DOHH2 (cell line): Measurements from ENCODE around the gene ATF7IP.

ENCODE experiments used
- EZH2phosphoT487 ChIP-seq: fragments of 200-600 bp; sonication (generic); IDR thresholded peaks from 2 replicates; pipeline ENCODE4 v1.6.1; 2017; ENCODE audit warnings: borderline replicate concordance, mild to moderate bottlenecking, antibody characterized with exemption, low read length, moderate library complexity, mixed read lengths
- TF ChIP-seq, protein P1 (sequence below): fragments of 200-600 bp; sonication (generic); IDR thresholded peaks from one replicate; pipeline ENCODE4 v1.5.1; 2014; ENCODE audit warnings: antibody characterized with exemption, mild to moderate bottlenecking, low read depth, low read length; ENCODE audit not compliant: poor library complexity, severe bottlenecking

DNA sequence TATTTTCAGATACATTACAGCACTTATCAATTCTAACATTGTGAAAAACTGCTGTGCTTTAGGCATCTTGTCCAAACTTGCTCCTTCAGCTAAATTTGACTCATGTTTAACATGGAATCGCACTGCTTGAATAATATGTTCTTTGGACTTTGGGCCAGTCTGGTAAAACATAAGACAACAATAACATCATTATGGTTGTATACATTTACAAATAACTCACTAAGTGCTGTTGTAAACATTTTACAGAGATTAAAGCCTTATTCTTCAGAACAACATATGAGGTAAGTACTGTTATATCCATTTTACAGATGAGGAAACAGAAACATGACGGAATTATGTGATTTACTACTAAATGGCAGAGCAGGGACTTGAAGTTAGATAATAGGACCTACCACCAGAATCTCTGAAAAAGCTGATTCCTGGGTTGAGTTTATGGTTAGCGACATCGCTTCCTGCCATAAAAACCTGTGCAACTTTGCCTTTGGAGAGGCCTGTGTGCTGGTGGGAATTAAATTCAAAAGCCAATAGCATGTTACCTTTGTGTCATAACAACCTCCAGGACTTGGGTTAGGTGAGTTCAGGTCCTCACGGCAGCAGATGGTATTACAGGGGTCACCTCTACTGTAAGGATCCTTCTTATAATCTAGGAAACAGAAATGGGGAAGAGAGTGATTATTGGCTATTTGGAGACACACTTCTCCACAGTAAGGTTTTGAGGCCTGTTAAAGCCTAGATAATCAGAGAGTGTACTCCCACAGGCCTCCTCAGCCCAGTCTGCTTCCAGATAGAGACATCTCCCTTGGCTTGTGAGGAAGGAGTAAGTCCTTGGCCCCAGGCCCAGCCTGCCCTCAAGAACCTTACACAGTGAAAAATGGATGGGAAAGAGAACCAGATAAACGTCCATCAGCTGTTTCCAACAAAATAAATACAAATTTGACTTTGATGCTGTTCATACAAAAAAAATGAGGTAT lies 140.4 kb downstream of the ATF7IP start:
- TF ChIP-seq, protein P1, sequence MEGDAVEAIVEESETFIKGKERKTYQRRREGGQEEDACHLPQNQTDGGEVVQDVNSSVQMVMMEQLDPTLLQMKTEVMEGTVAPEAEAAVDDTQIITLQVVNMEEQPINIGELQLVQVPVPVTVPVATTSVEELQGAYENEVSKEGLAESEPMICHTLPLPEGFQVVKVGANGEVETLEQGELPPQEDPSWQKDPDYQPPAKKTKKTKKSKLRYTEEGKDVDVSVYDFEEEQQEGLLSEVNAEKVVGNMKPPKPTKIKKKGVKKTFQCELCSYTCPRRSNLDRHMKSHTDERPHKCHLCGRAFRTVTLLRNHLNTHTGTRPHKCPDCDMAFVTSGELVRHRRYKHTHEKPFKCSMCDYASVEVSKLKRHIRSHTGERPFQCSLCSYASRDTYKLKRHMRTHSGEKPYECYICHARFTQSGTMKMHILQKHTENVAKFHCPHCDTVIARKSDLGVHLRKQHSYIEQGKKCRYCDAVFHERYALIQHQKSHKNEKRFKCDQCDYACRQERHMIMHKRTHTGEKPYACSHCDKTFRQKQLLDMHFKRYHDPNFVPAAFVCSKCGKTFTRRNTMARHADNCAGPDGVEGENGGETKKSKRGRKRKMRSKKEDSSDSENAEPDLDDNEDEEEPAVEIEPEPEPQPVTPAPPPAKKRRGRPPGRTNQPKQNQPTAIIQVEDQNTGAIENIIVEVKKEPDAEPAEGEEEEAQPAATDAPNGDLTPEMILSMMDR = no peak
- no peak for TF ChIP-seq EZH2phosphoT487
